CD4-positive, CD25-positive, alpha-beta regulatory T cell (primary cell): ENCODE measurements around the gene HOXA6. TPM values are rescaled to one million over a fixed set of nuclear protein-coding genes. Genes with fewer than 3 reads are reported as not detected.

Source experiments
- ATAC-seq, 2 donors: fragments of 150-1000 bp; cut with Tn5 transposase; one replicate each; pipeline ENCODE4 v1.10.0; 2021; ENCODE audit warnings: low read depth in 2 of 2, moderate number of reproducible peaks in 2 of 2, moderate library complexity in 1 of 2
- DNase-seq, 3 donors: peaks; one replicate each; pipeline versions ENCODE4 v3.0.0 to v3.0.0-alpha.2; 2012 to 2022; ENCODE audit warnings: mixed read lengths in 1 of 3
- H3K27ac ChIP-seq: one replicate; pipeline ENCODE4 v1.7.0; 2013; ENCODE audit warnings: mild to moderate bottlenecking, low read length; ENCODE audit not compliant: insufficient read depth, poor library complexity, severe bottlenecking
- H3K27me3 ChIP-seq: one replicate; pipeline ENCODE4 v1.7.0; 2013; ENCODE audit warnings: low read length; ENCODE audit not compliant: control insufficient read depth, insufficient read depth
- H3K36me3 ChIP-seq: one replicate; pipeline ENCODE4 v1.7.0; 2013; ENCODE audit warnings: mild to moderate bottlenecking, low read length, moderate library complexity; ENCODE audit not compliant: control insufficient read depth, insufficient read depth
- H3K4me1 ChIP-seq: 2 replicates; pipeline ENCODE4 v1.7.0; 2013; ENCODE audit warnings: mild to moderate bottlenecking, low read length; ENCODE audit not compliant: insufficient read depth, control insufficient read depth, poor library complexity, severe bottlenecking
- H3K4me3 ChIP-seq: one replicate; pipeline ENCODE4 v1.7.0; 2013; ENCODE audit warnings: low read depth, mild to moderate bottlenecking, low read length, moderate library complexity
- H3K9me3 ChIP-seq, 2 experiments: 1 replicate in 1 of 2; 2 replicates in 1 of 2; pipeline ENCODE4 v1.7.0; 2013; ENCODE audit warnings: low read length in 2 of 2, mild to moderate bottlenecking in 1 of 2, moderate library complexity in 1 of 2; ENCODE audit not compliant: control insufficient read depth in 2 of 2
- H3K27ac Mint-ChIP-seq, 3 donors: one replicate each; pipeline ENCODE4 v1.8.0; 2020 to 2022; ENCODE audit warnings: mild to moderate bottlenecking in 3 of 3, mixed read lengths in 3 of 3, moderate library complexity in 2 of 3
- H3K27me3 Mint-ChIP-seq: one replicate; pipeline ENCODE4 v1.8.0; 2022; ENCODE audit warnings: mild to moderate bottlenecking, mixed read lengths
- H3K36me3 Mint-ChIP-seq: one replicate; pipeline ENCODE4 v1.8.0; 2020; ENCODE audit warnings: mixed read lengths
- H3K4me1 Mint-ChIP-seq, 4 donors: one replicate each; pipeline ENCODE4 v1.8.0; 2020 to 2022; ENCODE audit warnings: mixed read lengths in 4 of 4, mild to moderate bottlenecking in 1 of 4
- H3K4me3 Mint-ChIP-seq, 4 donors: one replicate each; pipeline ENCODE4 v1.8.0; 2020 to 2022; ENCODE audit warnings: mild to moderate bottlenecking in 4 of 4, mixed read lengths in 4 of 4, moderate library complexity in 3 of 4
- H3K9me3 Mint-ChIP-seq, 7 donors: one replicate each; pipeline ENCODE4 v1.8.0; 2020 to 2022; ENCODE audit warnings: mixed read lengths in 7 of 7, mild to moderate bottlenecking in 3 of 7, moderate library complexity in 2 of 7
- polyA plus RNA-seq, 4 donors: library from polyadenylated mRNA; unstranded; fragments of 300-500 nt; fragmentation: Illumina TruSeq; gene quantifications; one replicate each; pipeline ENCODE4 v1.2.3, GENCODE V29; 2021
- total RNA-seq: library from RNA; stranded (reverse); gene quantifications from one replicate; pipeline ENCODE4 v1.2.3, GENCODE V29; 2022

HOXA6 gene
- total and polyA plus RNA-seq, 5 donors from 2014 or later: not detected

DNA sequence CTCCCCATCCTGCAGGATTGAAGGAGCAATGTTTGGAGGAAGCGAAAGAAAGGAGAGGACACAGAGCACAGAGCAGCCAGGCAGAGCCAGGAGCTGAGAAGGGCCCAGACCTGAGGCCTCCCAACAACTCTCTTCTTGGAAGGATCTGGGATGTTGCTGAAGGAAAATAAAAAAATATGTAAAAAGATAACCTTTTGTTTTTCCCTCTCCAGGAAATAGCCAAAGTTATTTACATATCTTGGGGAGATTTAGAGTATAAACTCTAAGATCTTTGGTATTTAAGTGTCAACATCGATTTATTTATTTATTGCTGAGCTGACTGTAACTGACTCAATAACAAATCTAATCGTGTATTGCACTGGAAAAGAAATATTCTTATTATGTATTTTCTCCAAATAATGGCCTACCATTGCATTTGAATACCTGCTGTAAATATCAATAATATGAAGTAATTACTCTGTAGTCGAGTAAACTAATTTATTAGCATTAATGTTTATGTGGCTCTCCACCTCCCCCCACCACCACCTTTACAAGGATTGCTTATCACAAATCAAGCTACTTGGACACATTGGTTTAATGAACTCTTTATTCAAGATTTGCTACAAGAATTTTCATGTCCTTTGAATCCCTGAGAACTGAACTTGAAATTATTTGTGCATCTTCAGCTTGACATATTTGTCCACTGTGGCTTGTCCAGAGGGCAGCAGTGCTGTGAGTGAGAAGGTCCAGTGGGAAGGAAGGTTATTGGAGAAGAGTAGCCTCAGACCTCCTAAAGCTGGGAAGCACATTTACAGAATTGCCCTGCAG lies 39.3 kb upstream of the HOXA6 start:
- Histone ChIP-seq H3K27me3 (peaks cover 64% of the 10 kb centered on the region), H3K27ac (no peak overlapping the region), H3K9me3 (peaks cover 3 to 7% of the 10 kb centered on the region in 2 experiments), H3K4me3 (no peak overlapping the region), H3K36me3 (no peaks in the 10 kb centered on the region), H3K4me1 (peaks cover 54% of the 10 kb centered on the region)
- peaks cover 15 to 74% (median 44%) of the 10 kb centered on the region in 4 donors for H3K4me1 Mint-ChIP-seq
- H3K9me3 Mint-ChIP-seq: peaks cover 0 to 15% (median 0%) of the 10 kb centered on the region in 7 donors
- H3K27ac Mint-ChIP-seq: peak overlapping the region in 1 of 3 donors; percentile 89
- ATAC-seq (no peak), DNase-seq (no peak)
- H3K36me3 Mint-ChIP-seq: no peaks in the 10 kb centered on the region
- peaks cover 97% of the 10 kb centered on the region for H3K27me3 Mint-ChIP-seq
- H3K4me3 Mint-ChIP-seq: peak overlapping the region; percentile 39 to 90 (median 82)

DNA sequence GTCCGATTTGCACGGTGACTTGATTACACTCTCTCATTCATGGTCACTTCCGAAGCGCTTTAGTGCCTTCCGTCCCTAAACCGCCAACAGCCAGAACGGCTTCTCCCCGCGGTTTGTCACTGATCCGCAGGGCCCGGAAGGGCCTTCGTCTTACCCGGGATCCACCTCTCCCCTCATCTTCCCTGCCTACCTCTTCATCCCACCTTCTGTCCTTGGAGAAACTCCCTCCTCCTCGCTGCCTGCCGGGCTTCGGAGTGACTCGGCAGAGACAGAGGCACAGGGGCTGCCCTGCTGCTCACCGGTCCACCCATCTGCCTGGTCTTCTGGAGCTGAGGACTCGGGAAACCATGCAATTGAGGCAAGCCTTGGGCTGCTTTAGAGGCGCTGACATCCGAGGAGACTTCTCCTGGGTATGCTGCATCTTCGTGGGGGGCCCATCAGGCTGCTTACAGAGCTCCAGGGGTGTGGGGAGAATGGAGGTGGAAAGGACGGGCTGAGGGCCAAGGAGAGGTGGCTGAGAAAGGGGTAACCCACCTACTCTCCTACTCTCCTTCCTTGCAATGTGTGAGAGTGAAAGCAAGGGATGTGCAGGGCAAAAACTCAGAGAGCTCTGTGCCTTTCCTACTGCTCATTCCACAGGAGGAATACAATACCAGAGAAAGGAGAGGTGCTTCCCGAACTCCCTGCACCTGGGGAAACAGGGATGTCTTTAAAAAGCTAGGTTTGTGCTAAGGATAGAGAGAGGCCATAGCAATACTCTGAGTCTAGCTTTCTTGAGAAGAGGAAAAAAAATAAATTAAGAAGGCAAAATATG lies 38.5 kb upstream of the HOXA6 start:
- H3K27me3 Mint-ChIP-seq: peaks cover 97% of the 10 kb centered on the region
- H3K27ac Mint-ChIP-seq: peak overlapping the region in 2 of 3 donors; percentile 57 to 89
- peaks cover 52% of the 10 kb centered on the region for H3K4me1 ChIP-seq
- ATAC-seq: no peak
- no peaks in the 10 kb centered on the region for H3K36me3 ChIP-seq
- H3K4me3 Mint-ChIP-seq: peak overlapping the region; percentile 78 to 90 (median 82)
- DNase-seq: no peak
- peaks cover 57% of the 10 kb centered on the region for H3K27me3 ChIP-seq
- H3K36me3 Mint-ChIP-seq: no peaks in the 10 kb centered on the region
- H3K9me3 ChIP-seq: peaks cover 3 to 7% of the 10 kb centered on the region in 2 experiments
- H3K4me3 ChIP-seq: no peak overlapping the region
- peaks cover 15 to 69% (median 43%) of the 10 kb centered on the region in 4 donors for H3K4me1 Mint-ChIP-seq
- peaks cover 0 to 15% (median 0%) of the 10 kb centered on the region in 7 donors for H3K9me3 Mint-ChIP-seq
- H3K27ac ChIP-seq: no peak overlapping the region

DNA sequence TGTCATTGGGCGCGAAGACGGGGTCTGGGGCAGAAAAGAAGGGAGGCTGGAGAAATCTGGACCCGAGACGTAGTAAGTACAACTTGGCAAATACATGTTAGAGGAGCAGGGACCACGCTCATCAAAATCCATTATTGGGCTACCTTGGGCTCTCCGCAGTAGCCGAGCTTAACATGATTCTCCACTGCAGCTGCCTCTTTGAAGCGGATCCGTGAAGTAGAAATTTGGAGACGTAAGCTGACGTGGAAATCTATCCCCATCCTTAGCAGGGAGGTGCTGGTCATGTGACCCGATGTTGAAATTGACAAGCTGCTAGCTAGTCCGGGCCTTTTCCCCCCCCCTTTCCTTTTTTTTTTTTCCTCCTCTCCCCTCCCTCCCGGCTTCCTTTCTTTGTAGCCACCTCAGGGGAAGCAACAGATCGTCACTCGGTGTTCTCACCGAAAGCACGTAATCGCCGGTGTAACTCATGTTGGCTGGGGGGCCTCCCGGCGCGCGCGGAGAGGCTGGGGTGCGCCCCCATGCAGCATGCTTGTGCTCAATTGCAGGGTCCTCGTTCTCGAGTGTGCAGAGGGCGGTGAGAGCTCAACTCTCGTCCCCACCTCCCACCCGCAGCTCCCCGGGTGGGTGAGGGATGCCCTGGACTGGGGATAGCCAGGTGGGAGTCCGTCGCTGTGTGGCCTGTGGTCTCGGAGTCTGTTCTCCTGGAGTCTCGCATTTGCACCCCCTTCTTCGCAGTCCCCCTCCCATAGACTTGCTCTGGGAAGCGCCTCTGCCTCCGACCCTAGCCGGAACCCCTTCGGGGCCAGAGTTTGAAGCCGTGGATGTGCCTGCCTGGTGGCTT lies 37.7 kb upstream of the HOXA6 start, which contains the start of gene HOXA11:
Gene HOXA11 (minus strand): TSS at position 220 of the 841 bp plus-strand sequence. CDS start 88 bp downstream, at position 132.
- Mint-ChIP-seq H3K27me3 (peaks cover 95% of the 10 kb centered on the region), H3K4me1 (peaks cover 15 to 67% (median 43%) of the 10 kb centered on the region in 4 donors), H3K9me3 (peaks cover 0 to 15% (median 0%) of the 10 kb centered on the region in 7 donors), H3K36me3 (no peaks in the 10 kb centered on the region), H3K4me3 (peak within 1 kb of the TSS; percentile 81 to 91 (median 87)), H3K27ac (peak within 1 kb of the TSS; percentile 34 to 57 (median 57))
- H3K4me1 ChIP-seq: peaks cover 52% of the 10 kb centered on the region
- peaks cover 49% of the 10 kb centered on the region for H3K27me3 ChIP-seq
- H3K4me3 ChIP-seq: peak within 1 kb of the TSS; percentile 37
- peak in 1 of 2 donors; percentile 8 for ATAC-seq
- H3K27ac ChIP-seq: no peak within 1 kb of the TSS
- peaks cover 3 to 7% of the 10 kb centered on the region in 2 experiments for H3K9me3 ChIP-seq
- H3K36me3 ChIP-seq: no peaks in the 10 kb centered on the region
- DNase-seq: no peak

DNA sequence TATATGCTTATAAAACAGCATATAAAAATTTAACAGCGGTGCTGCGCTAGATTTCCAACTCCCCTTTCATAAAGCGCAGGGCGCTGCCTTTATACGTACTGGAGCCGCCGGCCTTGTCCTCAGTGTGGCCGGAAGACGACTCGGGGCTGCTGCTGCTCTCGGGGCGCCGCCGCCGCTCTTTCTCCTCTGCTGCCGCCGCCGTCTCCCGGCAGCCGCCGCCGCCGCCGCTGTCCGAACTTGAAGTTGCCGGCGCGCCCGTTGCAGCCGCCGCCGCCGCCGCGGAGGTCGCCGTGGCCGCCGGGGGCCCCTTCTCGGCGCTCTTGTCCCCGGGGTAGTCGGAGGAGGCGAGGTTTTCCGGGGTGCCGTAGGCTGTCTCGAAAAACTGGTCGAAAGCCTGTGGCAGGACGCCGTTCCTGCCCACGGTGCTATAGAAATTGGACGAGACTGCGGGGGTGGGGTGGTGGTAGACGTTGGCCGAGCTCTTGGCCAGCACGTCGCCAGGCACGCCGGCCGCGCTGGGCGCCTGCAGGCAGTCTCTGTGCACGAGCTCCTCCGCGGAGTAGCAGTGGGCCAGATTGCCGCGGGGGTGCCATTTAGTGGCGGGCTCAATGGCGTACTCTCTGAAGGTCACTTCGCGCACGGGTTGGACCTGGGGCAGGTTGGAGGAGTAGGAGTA lies 36.9 kb upstream of the HOXA6 start:
- peaks cover 42% of the 10 kb centered on the region for H3K27me3 ChIP-seq
- no peak overlapping the region for H3K27ac ChIP-seq
- DNase-seq (peak in 1 of 3 donors; percentile 38), ATAC-seq (no peak)
- H3K4me3 ChIP-seq: peak overlapping the region; percentile 37
- no peaks in the 10 kb centered on the region for H3K36me3 Mint-ChIP-seq
- peaks cover 15 to 66% (median 43%) of the 10 kb centered on the region in 4 donors for H3K4me1 Mint-ChIP-seq
- peaks cover 0 to 15% (median 0%) of the 10 kb centered on the region in 7 donors for H3K9me3 Mint-ChIP-seq
- peaks cover 95% of the 10 kb centered on the region for H3K27me3 Mint-ChIP-seq
- peaks cover 57% of the 10 kb centered on the region for H3K4me1 ChIP-seq
- no peaks in the 10 kb centered on the region for H3K36me3 ChIP-seq
- H3K9me3 ChIP-seq: peaks cover 3 to 7% of the 10 kb centered on the region in 2 experiments
- peak overlapping the region in 1 of 3 donors; percentile 57 for H3K27ac Mint-ChIP-seq
- peak overlapping the region; percentile 81 to 91 (median 87) for H3K4me3 Mint-ChIP-seq

DNA sequence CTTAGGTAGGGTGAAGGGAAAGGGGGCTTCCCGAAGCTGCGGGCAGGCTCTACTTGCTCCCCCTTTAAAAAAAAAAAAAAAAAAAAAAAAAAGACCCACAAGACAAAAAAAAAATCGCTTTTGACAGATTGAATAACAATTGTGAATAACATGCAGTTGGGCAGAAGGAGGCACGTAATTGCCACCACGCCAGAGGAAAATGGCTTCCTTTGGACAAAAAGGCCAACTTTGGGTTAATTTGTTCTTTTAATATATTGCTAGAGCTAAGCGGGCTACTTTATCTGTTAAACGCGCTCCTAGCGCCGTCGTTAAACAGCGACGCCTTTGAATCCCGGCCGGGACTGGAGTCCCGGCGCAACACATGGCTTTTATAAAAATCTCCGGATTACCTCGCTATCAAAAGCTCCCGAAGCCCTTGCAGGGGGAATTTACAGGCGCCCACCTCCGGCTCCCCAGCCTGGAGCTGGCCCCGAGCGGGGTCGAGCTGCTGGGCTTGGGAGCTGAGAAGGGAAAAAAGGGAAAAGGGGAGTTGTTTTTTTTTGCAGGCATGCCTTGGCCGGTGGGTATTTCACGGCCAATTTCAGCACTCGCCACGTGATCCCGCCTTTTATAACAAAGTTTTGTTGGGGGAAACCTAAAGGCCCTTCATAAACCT lies 36.2 kb upstream of the HOXA6 start:
- Histone ChIP-seq H3K27me3 (peaks cover 46% of the 10 kb centered on the region), H3K36me3 (no peaks in the 10 kb centered on the region), H3K4me1 (peaks cover 51% of the 10 kb centered on the region), H3K9me3 (peaks cover 3 to 7% of the 10 kb centered on the region in 2 experiments), H3K4me3 (peak overlapping the region; percentile 32), H3K27ac (no peak overlapping the region)
- no peaks in the 10 kb centered on the region for H3K36me3 Mint-ChIP-seq
- peak overlapping the region; percentile 21 to 73 (median 44) for H3K4me3 Mint-ChIP-seq
- peaks cover 0 to 16% (median 0%) of the 10 kb centered on the region in 7 donors for H3K9me3 Mint-ChIP-seq
- H3K27me3 Mint-ChIP-seq: peaks cover 93% of the 10 kb centered on the region
- no peak for ATAC-seq
- no peak for DNase-seq
- H3K4me1 Mint-ChIP-seq: peaks cover 14 to 61% (median 43%) of the 10 kb centered on the region in 4 donors
- H3K27ac Mint-ChIP-seq: peak overlapping the region in 1 of 3 donors; percentile 32

DNA sequence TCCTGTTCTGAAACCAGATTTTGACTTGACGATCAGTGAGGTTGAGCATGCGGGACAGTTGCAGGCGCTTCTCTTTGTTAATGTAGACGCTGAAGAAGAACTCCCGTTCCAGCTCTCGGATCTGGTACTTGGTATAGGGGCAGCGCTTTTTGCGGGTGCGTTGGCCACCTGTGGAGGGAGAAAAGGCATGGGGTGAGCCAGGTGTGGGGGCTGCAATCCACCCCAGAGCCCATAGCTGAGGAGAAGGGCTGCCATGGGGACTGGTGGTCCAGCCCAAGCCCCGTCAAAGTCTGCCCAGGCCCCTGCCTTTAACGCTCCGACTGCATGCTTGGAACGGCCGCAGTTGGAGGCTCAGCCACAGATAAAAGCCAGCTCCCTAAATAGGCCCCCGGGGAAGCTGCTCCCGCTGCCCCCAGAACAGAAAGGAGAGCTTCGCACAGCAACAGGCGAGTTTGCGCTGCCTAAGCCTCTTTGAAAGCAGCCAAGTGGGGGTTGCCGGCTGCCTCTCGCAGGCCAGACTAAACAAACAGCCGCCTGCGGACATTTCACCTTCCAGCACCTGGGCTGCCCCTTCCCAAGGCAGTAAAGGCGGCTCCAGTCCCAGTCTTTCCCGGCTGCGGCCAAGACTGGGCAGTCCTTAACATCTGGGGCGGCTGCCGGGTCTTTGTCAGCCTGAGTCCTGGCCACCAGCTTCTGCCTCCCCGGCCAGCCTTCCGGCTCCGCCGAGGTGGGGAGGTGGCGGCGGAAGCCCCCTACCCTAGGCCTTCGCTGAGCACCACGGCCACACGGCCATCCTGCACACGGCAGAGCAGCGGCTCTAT lies 35.5 kb upstream of the HOXA6 start:
- Mint-ChIP-seq H3K27ac (no peak overlapping the region), H3K4me3 (peak overlapping the region in 3 of 4 donors; percentile 9 to 75 (median 55)), H3K9me3 (peaks cover 0 to 12% (median 0%) of the 10 kb centered on the region in 7 donors), H3K27me3 (peaks cover 93% of the 10 kb centered on the region), H3K4me1 (peaks cover 9 to 54% (median 36%) of the 10 kb centered on the region in 4 donors), H3K36me3 (no peaks in the 10 kb centered on the region)
- Histone ChIP-seq H3K27me3 (peaks cover 50% of the 10 kb centered on the region), H3K4me1 (peaks cover 43% of the 10 kb centered on the region), H3K36me3 (no peaks in the 10 kb centered on the region), H3K9me3 (peaks cover 3 to 7% of the 10 kb centered on the region in 2 experiments), H3K4me3 (no peak overlapping the region), H3K27ac (no peak overlapping the region)
- no peak for ATAC-seq
- DNase-seq: no peak
